Fibroblast of villous mesenchyme (primary cell): ENCODE measurements around the gene TUBB6. TPM values are rescaled to one million over a fixed set of nuclear protein-coding genes. Genes with fewer than 3 reads are reported as not detected.

ENCODE experiments used
- DNase-seq: peaks from one replicate; pipeline ENCODE4 v3.0.0-alpha.2; 2010; ENCODE audit warnings: low read depth
- H3K4me3 ChIP-seq: 2 replicates; pipeline ENCODE4 v1.5.1; 2011; ENCODE audit warnings: low read depth, mild to moderate bottlenecking, low read length
- CTCF ChIP-seq: IDR thresholded peaks from 2 replicates; pipeline ENCODE4 v1.5.1; 2012; ENCODE audit warnings: low read depth, mild to moderate bottlenecking, low read length; ENCODE audit not compliant: insufficient read depth
- total RNA-seq: library from RNA; depleted of rRNA; stranded (reverse); fragments of >200 nt; gene quantifications from 2 replicates; pipeline ENCODE4 v1.2.3, GENCODE V29; 2012

Gene TUBB6
- total RNA-seq, 1 donor: 821 TPM

GRCh38 chr18:12328179-12328823, 20.3 kb downstream of the TUBB6 start:
- no peak for TF ChIP-seq CTCF
- no peak for DNase-seq
- no peak overlapping the region for H3K4me3 ChIP-seq

- no peak overlapping the region for H3K4me3 ChIP-seq
- DNase-seq: no peak
- TF ChIP-seq CTCF: no peak
Observed at GRCh38 chr18:12329125-12329698, 21.2 kb downstream of the TUBB6 start.

GRCh38 chr18:12330766-12331165, 22.7 kb downstream of the TUBB6 start:
- H3K4me3 ChIP-seq: no peak overlapping the region
- TF ChIP-seq CTCF: no peak
- DNase-seq: no peak

- no peak overlapping the region for H3K4me3 ChIP-seq
- no peak for TF ChIP-seq CTCF
- no peak for DNase-seq
Observed at GRCh38 chr18:12333506-12334290, 25.7 kb downstream of the TUBB6 start.

- H3K4me3 ChIP-seq: no peak overlapping the region
- no peak for TF ChIP-seq CTCF
- no peak for DNase-seq
Observed at GRCh38 chr18:12334366-12334808, 26.3 kb downstream of the TUBB6 start.

- DNase-seq: no peak
- no peak overlapping the region for H3K4me3 ChIP-seq
- TF ChIP-seq CTCF: no peak
Observed at GRCh38 chr18:12334863-12335262, 26.8 kb downstream of the TUBB6 start.
